AG04450 (cell line): ENCODE results near the gene RPS6KA5. TPM values are rescaled to one million over a fixed set of nuclear protein-coding genes. Genes with fewer than 3 reads are reported as not detected.
"Not testable (repeated sequence)": the region's sequence is repeated elsewhere in the genome, so short reads cannot be mapped to it uniquely, and the experiment has no call there.

Experiments used
- CTCF ChIA-PET: fragments of 300-600, 350-600 bp; formaldehyde crosslinking; extraction: SDS; loops from one replicate; lab custom pipeline; 2022; ENCODE audit warnings: antibody characterized with exemption, inconsistent platforms; lab: Charles Lee
- POLR2A ChIA-PET: fragments of 350-600 bp; formaldehyde crosslinking; extraction: SDS; loops from one replicate; lab custom pipeline; 2021; ENCODE audit warnings: antibody characterized with exemption, inconsistent platforms; lab: Yijun Ruan, JAX
- DNase-seq: peaks from one replicate; pipeline ENCODE4 v3.0.0-alpha.2; 2011; ENCODE audit warnings: low read depth, low spot score
- H3K27ac ChIP-seq: one replicate; pipeline ENCODE4 v1.5.1; 2012; ENCODE audit warnings: low read depth, low read length, control low read depth
- H3K27me3 ChIP-seq: one replicate; pipeline ENCODE4 v1.6.0; 2012; ENCODE audit warnings: low read length; ENCODE audit not compliant: control insufficient read depth, insufficient read depth
- H3K4me3 ChIP-seq: 2 replicates; pipeline ENCODE4 v1.5.1; 2011; ENCODE audit warnings: mild to moderate bottlenecking, low read depth, low read length, control low read depth
- H3K9me3 ChIP-seq: 2 replicates; pipeline ENCODE4 v1.5.1; 2012; ENCODE audit warnings: low read length; ENCODE audit not compliant: control insufficient read depth, insufficient read depth
- CTCF ChIP-seq: IDR thresholded peaks from 2 replicates; pipeline ENCODE4 v1.5.1; 2011; ENCODE audit warnings: low read depth, low read length, control low read depth, inconsistent platforms
- polyA plus RNA-seq: library from polyadenylated mRNA; depleted of rRNA; stranded (reverse); fragments of >200 nt; gene quantifications from 2 replicates; pipeline ENCODE4 v1.2.3, GENCODE V29; 2011

Gene RPS6KA5
- polyA plus RNA-seq, 1 experiment, result 1.5 TPM

- CTCF ChIA-PET, result interaction anchor here (0.7 kb wide), 1 partner anchor 216 kb away, joined by 3 read pairs; no protein-coding TSS in a partner anchor
- Histone ChIP-seq H3K4me3 (no peak overlapping the region), H3K27ac (no peak overlapping the region), H3K9me3 (no peaks in the 10 kb centered on the region), H3K27me3 (no peaks in the 10 kb centered on the region)
- TF ChIP-seq CTCF, result no peak
- POLR2A ChIA-PET, result no interaction called here
- DNase-seq, result no peak
Observed at GRCh38 chr14:91032248-91032647, 28.2 kb downstream of the RPS6KA5 start.

GRCh38 chr14:91031666-91032065 lies 28.8 kb downstream of the RPS6KA5 start:
- CTCF ChIA-PET, result interaction anchor here (0.7 to 1.5 kb wide), 2 partner anchors 142 to 216 kb away, joined by 3 to 5 read pairs; no protein-coding TSS in a partner anchor
- no peak for DNase-seq
- H3K9me3 ChIP-seq, result no peaks in the 10 kb centered on the region
- H3K4me3 ChIP-seq, result no peak overlapping the region
- H3K27me3 ChIP-seq, result no peaks in the 10 kb centered on the region
- POLR2A ChIA-PET, result no interaction called here
- no peak for TF ChIP-seq CTCF
- H3K27ac ChIP-seq, result no peak overlapping the region

GRCh38 chr14:91029456-91030217 lies 30.8 kb downstream of the RPS6KA5 start:
- no peak overlapping the region for H3K4me3 ChIP-seq
- TF ChIP-seq CTCF, result no peak
- CTCF ChIA-PET, result interaction anchor here (0.7 kb wide), 2 partner anchors 13 to 143 kb away, joined by 3 read pairs; no protein-coding TSS in a partner anchor
- no peak overlapping the region for H3K27ac ChIP-seq
- H3K9me3 ChIP-seq, result no peaks in the 10 kb centered on the region
- H3K27me3 ChIP-seq, result no peaks in the 10 kb centered on the region
- POLR2A ChIA-PET, result no interaction called here
- DNase-seq, result no peak

- no peak overlapping the region for H3K27ac ChIP-seq
- CTCF ChIA-PET, result interaction anchor here (1.0 kb wide), 1 partner anchor 144 kb away, joined by 4 read pairs; no protein-coding TSS in a partner anchor
- POLR2A ChIA-PET, result no interaction called here
- DNase-seq, result no peak
- no peaks in the 10 kb centered on the region for H3K27me3 ChIP-seq
- no peak overlapping the region for H3K4me3 ChIP-seq
- H3K9me3 ChIP-seq, result no peaks in the 10 kb centered on the region
- TF ChIP-seq CTCF, result no peak
Observed at GRCh38 chr14:91027561-91027960, 32.9 kb downstream of the RPS6KA5 start.

GRCh38 chr14:91022622-91023028 lies 37.8 kb downstream of the RPS6KA5 start:
- H3K27ac ChIP-seq, H3K9me3 ChIP-seq, CTCF ChIA-PET, DNase-seq, POLR2A ChIA-PET, H3K27me3 ChIP-seq, H3K4me3 ChIP-seq: not testable (repeated sequence)
